GM21423 (cell line): ENCODE data around the gene PTPN23.
A peak's percentile ranks its signal among the peaks of the same experiment; 100 is the strongest.

Experiments used
- ATAC-seq: cut with Tn5 transposase; IDR thresholded peaks from one replicate; pipeline ENCODE4 v1.9.1; 2021; ENCODE audit warnings: mild to moderate bottlenecking, moderate library complexity; ENCODE audit not compliant: unreplicated experiment

Gene PTPN23

DNA sequence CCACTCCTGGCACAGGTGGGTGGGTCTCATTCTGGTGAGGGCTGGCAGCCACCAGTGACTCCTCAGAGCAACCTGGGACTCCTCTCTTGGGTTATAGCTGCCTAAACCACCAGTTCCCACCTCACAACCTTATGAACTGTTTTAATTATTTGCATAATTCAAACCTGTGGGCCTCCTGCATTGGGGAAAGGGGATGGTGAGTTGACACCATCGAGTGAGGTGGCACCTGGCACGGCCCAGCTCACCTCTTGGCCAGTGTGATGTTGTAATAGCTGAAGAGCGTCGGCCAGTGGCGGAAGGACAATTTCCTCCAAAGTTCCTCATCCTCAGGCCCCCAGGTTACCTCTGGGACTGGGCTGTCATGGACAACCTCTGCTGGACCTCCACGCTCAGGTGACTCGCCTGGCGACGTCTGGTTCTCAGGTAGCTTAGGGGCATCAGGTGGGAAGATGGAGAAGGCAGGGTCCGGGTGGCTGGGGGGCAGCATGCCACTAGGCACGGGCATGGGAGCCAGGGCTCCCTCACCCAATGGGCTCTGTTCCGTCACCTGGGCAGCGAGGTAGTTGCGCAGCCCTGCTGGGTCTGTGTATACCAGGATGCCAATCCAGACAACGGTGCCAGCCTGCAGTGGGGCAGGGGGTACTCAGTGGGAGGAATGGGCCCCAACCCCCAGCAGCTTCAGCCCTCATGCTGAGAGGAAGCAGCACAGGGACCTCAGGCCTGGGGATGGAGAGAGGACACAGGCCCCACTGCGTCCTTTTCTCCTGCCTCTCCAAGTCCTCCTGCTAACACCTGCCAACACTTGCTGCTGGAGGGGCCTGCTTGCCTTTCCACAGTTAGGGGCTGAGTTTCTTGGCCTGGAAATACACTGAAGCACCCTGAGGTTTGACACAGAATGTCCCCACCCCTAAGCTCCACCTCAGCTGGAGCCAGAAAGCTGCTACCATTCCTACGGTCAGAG lies 38.5 kb downstream of the PTPN23 start:
- no peak for ATAC-seq

DNA sequence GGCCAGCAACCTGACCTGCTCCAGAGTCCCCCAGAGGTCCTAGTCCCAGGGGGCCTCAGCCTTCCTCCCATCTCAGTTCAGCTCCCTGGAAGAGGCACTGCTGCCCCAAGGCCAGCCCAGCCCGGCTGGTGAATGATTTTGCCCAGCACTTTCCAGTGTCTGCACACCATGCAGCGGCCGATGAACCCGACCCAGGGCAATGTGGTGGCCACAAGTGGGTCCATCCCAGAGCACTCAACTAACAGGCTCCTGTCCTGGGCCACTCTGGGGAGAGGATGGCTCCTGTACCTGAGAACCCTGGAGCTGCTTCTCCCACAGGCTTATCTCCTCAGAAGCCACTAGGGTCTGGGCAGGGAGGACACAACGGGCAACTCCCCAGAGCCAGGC lies 39.2 kb downstream of the PTPN23 start:
- no peak for ATAC-seq

DNA sequence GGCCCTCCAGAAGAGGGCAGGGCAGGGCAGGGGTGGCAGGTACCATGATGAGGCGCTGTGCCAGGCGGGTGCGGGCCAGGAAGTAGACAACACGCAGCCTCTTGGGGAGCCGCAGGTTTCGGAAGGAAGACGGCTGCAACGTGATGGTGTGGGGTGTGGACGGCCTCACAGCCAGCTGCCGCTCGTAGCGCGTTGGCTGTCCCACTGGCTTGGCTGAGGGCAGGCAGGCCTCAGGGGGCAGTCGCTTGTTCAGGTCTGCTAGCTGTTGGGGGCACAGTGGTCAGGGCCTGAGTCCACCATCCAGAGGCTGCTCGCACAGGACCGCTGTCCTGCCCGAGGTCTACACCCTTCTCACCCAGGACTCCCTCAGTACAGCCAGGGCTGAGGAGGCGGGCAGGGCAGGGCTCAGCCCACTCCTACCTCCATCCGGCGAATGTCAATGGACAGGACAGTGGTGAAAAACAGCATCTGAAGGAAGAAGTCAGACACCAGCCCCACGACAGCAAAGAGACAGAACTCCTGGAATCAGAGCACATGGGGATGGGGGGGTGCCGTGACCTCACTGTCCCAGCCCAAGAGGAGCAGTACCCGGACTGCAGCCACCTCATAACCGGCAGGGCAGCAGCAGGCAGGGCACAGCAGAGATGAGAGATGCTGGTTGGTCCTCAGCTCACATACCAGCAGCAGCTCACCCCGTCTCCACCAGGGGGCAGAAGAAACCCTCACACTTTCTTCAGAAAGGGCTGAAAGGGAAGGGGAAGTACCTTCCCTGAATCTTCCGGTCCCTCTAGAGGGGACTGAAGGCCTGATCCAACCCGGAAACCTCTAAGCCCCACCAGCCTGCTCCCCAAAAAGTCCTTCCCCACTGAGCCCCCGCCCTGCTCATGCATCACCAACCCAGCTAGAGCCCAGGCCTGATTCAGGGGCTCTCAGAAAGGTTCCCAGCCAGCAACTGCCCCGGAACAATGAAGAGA lies 40.0 kb downstream of the PTPN23 start:
- peak; percentile 79 for ATAC-seq

DNA sequence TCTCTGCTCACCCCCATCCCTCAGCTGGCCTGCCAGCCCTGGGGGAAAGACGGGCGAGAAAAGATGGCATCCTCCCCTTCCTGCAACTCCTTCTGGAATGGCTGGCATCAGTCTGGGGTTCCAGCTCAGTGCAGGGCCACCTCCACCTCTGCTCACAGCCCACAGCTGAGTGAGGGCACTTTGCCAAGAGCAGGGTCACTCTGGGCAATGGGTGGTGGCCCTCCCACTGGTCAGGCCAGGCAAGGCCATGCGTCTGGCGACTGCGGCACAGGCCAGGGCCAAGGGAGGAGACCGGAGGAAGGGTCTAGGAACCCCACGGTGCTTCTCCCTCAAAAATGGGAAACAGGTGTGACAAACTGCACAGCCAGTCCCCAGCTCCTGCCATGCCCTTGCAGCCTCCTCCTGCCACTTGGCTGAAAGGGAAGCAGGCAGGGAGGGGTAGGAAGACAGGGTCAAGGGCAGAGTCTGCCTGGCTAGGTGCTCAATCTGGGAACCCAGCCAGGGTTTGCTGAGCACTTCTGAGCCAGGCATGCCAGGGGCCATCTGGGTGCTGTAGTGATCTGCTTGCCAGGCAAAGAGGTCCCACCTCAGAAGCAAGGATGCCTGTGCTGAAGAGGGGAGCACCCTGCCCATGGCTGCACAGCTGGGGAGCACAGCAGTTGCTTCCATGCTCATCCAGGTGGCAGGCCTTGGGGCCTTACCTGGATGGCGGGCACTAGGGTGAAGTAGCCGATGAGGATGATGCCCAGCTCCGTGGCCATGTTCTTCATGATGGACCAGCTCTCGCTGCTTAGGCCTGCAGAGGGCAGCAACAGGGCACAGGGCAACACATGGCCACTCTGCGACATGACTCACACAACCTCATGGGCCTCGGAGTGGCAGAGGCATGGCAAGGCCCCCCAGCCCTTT lies 41.2 kb downstream of the PTPN23 start:
- ATAC-seq = no peak

DNA sequence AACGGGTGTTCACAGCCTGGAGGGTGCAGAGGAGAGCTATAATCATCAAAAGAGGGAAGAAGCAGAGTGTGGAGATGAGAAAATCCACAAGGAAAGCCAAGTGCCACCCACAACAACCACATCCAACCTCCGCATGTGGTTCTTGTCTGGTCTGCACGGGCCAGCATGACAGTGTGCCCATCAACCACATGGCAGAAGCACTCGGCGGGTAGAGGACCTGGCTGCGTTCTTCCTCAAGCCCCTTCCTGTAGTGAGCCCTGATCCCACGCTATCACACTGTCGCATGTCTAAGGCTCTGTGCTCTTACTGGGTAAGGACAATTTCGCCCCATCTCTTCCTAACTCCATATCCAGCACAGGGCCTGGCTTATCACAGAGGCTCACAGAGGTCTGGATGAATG lies 41.9 kb downstream of the PTPN23 start:
- no peak for ATAC-seq

DNA sequence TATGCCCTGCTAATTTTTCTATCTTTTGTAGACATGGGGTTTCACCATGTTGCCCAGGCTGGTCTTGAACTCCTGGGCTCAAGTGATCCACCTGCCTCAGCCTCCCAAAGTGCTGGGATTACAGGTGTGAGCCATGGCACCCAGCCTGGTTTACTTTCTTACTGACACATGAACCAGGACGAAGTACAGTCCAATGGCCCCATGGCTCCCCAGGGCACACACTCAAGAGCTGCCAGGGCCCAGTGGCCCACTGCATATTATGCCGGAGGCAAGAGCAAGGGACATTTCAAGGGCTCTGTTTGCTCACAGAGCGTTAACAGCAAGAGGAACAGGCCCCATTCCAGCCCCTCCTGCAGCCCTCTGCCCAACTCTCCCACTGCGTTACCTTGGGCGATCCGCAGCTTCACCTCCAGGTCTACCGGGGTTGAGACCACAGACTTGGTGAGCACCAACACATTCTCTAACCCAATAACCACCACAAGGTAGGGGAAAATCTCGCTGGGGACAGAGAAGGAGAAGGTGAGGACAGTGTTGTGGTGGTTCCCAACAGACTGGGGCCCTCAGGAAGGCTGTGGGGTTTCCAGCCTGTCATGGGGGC lies 42.8 kb downstream of the PTPN23 start:
- no peak for ATAC-seq

DNA sequence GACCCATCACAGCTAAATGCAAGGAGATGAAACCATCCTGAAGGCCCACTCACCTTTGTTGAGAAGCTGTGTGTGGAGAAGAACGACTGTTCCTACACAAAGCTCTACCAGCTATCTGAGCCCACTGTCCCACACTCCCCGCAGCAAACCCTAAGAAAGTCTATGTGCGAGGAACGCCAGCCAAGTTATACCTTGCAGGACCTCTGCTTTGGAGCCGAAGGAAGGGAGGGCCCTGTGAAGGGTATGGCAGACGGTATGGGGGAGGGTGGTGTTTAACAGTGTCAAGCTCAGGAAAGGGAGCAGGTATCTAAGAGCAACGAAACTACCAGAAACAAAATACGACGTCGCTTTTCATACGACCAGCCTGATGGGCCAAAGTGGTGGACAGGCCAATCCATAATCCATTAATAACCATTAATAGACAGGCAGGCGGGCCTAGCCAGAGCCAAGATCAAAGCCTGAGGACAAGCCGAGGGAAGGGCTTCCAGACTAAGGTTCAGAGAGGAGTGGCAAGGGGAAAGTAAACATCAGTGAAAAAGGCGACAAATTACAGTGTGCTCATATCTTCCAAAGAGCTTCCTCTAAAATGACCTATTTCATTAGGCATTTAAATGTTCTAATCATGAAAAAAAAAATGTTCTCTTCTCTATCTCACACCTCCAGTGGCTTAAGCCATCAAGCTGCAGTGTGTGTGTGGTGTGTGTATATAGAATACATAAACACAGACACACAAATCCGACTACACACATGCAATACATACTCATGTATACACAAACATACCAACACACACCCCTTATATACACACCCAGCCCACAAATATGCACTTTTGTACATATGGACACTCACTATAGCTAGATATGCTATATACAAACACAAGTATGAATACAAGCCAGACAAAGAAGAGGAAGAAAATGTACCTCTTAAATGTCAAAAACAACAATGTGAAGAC lies 43.9 kb downstream of the PTPN23 start:
- no peak for ATAC-seq

DNA sequence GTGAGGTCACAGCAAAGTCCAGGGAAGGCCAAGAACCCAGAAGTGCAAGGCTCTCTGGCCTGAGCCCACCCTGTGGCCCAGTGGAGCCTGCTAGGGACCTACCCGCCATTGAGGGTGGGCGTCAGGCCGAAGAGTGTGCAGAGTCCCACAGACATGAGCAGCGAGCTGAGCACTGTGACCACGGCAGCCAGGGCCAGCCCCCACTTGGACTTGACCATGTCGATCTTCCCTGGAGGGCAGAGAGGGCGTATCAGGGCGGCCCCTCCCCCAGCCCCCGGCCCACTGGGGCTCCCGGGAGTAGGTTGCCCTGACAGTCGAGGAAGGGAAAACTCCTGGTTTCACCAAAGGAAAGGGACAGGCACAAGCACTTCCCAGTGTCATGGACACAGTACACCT lies 44.6 kb downstream of the PTPN23 start:
- no peak for ATAC-seq

DNA sequence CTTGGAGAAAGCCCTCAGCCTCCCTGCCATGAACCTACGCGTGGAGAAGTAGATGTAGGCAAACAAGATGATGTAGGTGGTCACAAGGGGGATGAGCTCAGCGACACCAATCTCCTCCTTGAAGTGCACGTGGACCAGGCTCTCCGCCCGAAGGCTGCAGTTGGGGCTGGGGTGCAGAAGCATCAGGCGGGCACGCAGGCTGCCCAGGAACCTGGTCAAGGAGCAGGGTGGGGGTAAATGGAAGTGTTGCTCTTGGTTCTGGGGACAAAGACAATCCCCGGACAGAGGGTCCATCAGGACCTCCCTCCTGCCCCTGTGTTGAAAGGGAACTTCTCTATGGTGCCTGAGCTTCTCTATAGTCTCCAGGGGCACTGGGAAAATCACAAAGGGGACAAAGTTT lies 45.1 kb downstream of the PTPN23 start:
- no peak for ATAC-seq

DNA sequence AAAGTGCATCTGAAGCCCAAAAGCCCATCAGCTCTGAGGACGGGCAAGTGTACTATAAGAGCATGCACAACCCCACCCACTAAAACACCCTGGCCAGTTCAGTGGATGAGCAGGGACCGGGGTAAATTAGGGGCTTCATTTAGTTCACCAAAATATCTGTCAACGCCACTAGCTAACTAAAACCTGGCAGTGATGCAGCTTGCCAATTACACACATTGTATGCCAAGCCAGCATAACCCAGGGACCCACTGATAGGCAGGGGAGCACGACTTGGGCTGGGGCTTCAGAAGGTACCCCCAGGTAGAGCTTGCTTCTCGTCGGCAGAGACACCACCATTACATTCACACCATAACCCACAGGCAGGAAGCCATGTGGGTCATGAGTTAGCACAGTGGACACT lies 47.0 kb downstream of the PTPN23 start:
- no peak for ATAC-seq

DNA sequence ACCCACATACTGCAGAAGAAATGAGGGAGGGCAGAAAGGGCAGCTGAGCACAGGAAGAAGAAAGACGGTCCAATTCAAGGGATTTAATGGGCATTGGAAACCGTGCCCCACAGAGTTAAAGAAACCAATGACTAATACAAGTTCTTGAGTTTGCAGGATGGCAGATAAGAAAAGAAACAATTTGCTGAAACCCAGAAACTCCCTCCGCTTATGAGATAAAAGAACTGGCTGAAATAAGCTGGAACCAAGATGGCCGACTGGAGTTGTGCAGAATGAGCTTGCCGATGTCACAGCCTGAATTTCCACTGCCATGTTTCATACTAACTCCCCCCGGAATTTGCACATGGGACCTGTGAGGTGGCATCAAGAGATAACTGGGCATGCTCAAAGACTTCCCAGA lies 47.8 kb downstream of the PTPN23 start:
- ATAC-seq = no peak

DNA sequence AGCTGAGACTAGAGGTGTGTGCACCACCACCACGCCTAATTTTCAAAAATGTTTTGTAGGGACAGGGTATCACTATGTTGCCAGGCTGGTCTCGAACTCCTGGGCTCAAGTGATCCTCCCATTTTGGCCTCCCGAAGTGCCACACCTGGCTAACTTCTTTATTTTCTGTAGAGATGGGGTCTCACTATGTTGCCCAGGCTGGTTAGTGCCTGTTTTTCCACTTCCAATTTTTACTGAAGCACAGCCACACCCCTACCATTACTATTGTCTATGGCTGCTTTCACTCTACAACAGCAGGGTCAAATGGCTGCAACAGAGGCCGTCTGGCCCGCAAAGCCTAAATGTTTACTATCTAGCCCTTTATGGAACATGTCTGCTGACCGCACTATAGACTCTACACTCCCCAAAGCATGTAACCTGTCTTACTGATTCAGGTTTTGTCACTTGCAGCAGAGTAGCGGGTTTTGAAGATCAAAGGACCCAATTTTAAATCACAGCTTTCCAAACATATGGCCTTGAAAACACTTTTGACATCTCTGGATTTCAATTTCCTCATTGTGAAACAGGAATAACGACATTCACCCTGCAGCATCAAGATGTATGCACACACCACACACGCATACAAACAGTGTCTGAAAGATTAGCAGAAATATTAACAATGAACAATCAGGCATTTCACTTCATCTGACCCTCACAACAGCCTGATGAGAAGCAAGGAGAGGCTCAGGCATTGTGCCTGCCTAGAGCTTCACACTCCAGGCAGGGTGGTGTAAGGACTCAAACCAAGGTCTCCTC lies 48.9 kb downstream of the PTPN23 start:
- no peak for ATAC-seq

DNA sequence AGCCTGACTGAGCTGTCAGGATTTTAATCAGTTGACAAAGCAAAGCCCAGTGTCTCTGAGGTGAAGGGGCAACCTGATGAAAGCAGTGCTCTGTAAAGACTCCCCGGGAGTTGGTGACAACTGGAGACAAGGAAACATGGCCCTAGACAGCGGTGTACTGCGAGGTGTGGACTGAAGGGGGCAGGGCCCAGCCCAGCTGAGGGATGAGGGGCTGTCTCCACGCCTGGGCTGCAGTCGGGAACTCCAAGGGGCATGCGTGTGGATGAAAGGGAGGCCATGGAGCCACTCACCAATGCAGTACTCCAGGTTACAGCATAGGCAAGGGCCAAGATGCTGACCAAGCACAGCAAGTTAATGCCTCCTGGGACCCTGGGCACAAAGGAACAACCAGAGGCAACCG lies 49.8 kb downstream of the PTPN23 start:
- ATAC-seq = no peak

DNA sequence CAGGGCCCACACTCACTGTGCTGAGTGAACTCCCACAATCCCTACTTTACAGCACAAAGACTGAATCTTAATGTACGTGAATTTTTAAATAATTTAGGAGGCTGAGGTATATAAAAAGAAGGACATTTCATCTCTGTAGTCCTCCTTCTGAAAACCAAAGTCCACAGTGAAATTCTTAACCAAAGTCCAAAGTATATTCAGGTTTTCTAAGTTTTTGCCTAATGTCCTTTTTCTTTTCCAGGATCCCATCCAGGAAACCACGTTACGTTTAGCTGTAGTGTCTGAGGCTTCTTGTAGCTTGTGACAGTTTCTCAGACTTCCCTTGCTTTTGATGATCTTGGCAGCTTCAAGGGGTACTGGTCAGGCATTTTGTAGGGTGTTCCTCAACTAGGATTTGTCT lies 50.4 kb downstream of the PTPN23 start:
- ATAC-seq = no peak

DNA sequence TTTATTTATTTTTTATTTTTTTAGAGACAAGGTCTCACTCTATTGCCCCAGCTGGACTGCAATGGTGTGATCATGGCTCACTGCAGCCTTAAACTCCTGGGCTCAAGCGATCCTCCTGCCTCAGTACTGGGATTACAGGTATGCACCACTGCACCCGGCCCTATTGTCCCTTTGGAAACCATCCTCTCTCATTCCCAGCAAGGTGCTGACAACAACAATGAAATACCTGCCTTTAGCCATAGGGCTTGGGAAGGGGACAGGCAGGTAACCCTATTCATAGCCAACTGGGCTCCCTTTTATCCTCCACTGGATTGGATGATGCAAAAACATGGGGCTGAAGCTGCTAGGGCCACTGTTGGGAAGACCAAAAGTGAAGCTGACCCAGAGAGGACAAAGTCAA lies 51.9 kb downstream of the PTPN23 start:
- ATAC-seq = no peak

DNA sequence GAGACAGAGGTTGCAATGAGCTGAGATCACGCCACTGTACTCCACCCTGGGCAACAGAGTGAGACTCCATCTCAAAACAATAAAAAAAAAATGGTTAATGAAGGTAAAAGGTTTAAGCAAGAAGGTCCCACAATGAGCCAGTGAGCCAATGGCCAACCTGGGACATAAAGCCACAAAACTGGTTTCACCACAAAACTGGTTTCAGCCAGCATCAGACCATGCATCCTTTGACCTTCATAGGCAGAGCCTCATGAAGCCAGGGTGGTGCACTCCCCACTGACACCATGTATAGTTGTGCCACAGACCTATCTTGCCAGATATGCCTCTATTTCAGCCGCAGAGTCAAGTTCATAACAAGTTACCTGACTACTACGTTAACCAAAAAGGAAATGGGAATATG lies 53.0 kb downstream of the PTPN23 start:
- no peak for ATAC-seq

DNA sequence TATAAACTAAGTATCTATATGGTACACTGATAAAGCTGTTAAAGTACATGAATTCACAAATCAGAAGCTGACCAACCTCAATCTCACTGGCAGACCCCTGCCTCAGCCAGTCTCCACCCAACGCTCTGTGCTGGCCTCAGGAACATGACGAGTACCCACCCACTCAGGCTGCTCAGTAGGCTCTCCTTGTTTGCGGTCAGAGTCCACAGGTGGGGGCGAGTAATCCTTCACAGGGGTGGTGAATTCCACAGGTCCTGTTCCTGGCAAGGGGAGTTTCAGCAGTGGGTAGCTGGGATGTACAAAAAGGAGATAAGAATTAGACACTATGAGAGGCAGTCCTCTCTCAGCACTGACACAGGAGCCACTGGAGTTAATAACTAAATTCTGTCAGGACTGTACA lies 54.0 kb downstream of the PTPN23 start:
- no peak for ATAC-seq

DNA sequence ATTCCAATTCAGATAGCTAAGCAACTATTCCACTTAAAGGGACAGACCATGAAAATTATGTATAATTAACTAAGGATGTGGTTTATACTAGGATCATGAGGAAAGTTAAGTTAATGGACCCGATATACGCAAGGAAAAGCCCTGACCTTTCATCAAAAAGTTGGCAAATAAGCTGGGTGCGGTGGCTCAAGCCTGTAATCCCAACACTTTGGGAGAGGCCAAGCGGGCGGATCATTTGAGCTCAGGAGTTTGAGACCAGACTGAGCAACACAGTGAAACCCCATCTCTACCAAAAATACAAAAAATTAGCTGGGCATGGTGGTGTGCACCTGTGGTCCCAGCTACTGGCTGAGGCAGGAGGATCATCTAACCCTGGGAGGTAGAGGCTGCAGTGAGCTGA lies 55.4 kb downstream of the PTPN23 start:
- ATAC-seq = no peak
